ENCODE data around the gene ICE1.
"Not testable (repeated sequence)": the region's sequence is repeated elsewhere in the genome, so short reads cannot be mapped to it uniquely, and the experiment has no call there.

Gene ICE1

DNA sequence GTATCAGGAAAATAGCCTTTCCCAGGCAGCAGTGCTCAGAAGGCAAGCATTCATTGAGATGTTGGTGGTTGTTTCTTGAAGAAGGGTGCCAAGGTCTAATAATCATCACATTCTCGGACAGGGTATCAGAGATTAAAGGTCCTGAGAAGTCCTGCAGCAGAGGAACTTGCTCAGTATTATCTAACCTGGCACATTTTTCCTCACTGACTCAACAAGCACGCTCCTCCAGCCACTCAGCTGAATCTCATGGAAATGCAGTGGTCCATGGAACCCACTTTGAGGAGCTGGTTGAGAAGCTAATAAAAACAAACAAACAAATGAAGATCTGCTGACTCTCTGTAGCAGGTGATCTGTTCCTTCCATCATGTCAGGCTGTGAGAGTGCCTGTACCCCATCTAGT lies 35.3 kb upstream of the ICE1 start:
- Histone ChIP-seq H2AFZ (ENCODE audit: low read depth, low read length) (no peak overlapping the region), H3K27me3 (ENCODE audit: insufficient read depth, low read length) (no peaks in the 10 kb centered on the region), H3K36me3 (ENCODE audit: insufficient read depth, low read length) (no peaks in the 10 kb centered on the region), H3K4me3 (ENCODE audit: low read length) (no peak overlapping the region), H3K4me1 (ENCODE audit: insufficient read depth, low read length) (no peaks in the 10 kb centered on the region), H3K9me3 (ENCODE audit: low read length) (no peaks in the 10 kb centered on the region)

DNA sequence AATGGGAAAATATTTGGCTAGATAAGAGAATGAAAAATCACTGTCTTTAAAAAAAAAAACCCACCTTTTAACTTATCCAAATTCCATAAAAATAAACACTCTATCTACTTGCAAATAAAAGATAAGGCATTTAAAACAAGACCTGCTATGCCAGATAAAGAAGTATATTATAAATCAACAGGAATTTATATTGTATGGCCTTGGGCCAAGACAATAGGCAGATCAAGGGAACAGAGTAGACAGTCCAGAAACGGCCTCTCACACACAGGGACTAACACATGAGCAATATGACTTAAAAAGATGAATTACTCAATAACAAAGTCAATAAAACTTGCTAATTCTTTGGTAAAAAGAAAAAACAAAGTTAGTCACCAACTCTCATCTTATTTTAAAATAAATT lies 34.7 kb upstream of the ICE1 start:
- Histone ChIP-seq H3K4me1 (ENCODE audit: insufficient read depth, low read length) (no peaks in the 10 kb centered on the region), H2AFZ (ENCODE audit: low read depth, low read length) (no peak overlapping the region), H3K36me3 (ENCODE audit: insufficient read depth, low read length) (no peaks in the 10 kb centered on the region), H3K4me3 (ENCODE audit: low read length) (no peak overlapping the region), H3K27me3 (ENCODE audit: insufficient read depth, low read length) (no peaks in the 10 kb centered on the region), H3K9me3 (ENCODE audit: low read length) (no peaks in the 10 kb centered on the region)

DNA sequence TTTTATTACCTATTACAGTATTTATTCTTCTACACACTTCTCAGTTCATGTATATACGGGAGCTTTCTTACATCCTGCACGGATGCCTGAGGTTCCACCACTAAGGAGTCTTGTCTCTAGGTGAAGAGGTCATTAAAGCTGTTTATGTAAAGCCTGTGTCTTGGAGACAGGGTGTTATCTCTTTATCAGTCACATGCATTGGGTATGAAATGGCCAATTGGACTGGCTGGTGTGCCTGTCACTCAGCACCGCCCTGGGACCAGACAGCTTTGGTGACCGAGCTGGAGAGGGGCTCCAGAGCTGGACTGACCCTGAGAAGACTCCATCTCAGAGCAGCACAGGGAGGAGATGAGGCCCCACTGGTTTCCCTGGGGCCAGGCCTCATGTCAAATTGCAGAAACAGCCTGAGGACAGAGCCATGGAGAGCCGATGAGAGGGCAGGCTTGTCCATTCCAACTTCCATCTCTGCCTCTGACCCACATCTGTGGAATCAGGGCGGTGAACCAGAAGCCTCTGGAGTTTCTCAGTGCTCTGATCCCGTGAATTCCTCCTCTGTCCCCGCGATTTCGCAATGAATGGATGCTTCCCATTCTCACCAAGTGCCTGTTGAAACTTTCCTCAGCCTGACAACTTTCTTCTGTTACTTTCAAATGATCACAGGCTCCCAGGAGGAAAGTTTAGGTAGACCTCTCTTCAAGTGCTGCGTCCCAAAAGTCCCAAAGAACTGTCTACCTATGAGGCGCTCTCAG lies 32.2 kb upstream of the ICE1 start:
- not testable (repeated sequence) for H2AFZ ChIP-seq (ENCODE audit: low read depth, low read length); H3K27me3 ChIP-seq (ENCODE audit: insufficient read depth, low read length); H3K36me3 ChIP-seq (ENCODE audit: insufficient read depth, low read length); H3K4me1 ChIP-seq (ENCODE audit: insufficient read depth, low read length); H3K4me3 ChIP-seq (ENCODE audit: low read length); H3K9me3 ChIP-seq (ENCODE audit: low read length)

DNA sequence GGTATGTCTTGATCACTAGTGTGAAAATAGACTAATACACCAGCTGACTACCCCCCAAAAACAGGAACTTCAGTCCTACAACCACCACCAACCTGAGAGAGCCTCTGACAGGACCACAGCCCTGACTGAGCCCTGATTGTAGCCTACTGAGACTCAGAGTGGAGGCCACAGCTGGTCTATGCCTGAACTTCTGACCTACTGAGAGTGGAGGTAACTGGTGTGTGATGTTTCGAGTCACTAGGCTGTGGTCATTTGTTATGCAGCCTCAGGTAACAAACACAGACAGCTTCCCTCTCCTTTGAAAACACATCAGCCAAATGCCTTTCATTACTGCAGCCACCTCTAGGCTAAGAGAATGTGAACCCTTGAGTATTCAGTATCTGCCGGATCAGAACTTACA lies 30.0 kb upstream of the ICE1 start:
- H3K4me3 ChIP-seq (ENCODE audit: low read length); H2AFZ ChIP-seq (ENCODE audit: low read depth, low read length); H3K27me3 ChIP-seq (ENCODE audit: insufficient read depth, low read length); H3K9me3 ChIP-seq (ENCODE audit: low read length); H3K36me3 ChIP-seq (ENCODE audit: insufficient read depth, low read length); H3K4me1 ChIP-seq (ENCODE audit: insufficient read depth, low read length): not testable (repeated sequence)

DNA sequence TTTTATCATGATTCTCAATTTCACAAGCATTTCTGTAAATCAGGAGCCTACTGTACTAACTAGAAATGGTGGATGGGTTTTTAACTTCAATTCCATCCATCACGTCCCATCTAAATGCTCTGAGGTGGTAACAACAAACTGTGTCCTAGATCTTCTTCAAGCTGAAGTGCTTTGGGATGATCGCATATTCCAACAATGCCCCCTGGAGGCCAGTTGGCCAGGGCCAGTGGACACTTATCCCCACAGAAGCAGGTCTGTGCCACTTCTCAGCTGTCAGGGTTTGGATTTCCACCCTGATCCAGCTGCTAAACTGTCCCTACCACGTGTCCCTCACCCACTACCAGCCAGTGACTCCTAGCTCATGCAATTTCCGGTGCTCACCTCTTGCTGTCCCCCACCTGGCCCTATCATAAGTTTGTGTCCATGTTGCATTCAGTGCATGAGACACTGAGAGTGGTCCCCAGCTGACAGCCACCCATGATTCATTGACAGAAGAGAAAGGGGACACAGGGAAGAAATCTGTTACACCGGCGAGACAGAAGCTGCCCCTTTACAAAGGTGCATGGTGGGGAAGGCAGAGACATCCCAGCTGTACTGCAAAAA lies 28.0 kb upstream of the ICE1 start:
- H3K36me3 ChIP-seq (ENCODE audit: insufficient read depth, low read length); H3K4me1 ChIP-seq (ENCODE audit: insufficient read depth, low read length); H2AFZ ChIP-seq (ENCODE audit: low read depth, low read length); H3K27me3 ChIP-seq (ENCODE audit: insufficient read depth, low read length); H3K4me3 ChIP-seq (ENCODE audit: low read length); H3K9me3 ChIP-seq (ENCODE audit: low read length): not testable (repeated sequence)

DNA sequence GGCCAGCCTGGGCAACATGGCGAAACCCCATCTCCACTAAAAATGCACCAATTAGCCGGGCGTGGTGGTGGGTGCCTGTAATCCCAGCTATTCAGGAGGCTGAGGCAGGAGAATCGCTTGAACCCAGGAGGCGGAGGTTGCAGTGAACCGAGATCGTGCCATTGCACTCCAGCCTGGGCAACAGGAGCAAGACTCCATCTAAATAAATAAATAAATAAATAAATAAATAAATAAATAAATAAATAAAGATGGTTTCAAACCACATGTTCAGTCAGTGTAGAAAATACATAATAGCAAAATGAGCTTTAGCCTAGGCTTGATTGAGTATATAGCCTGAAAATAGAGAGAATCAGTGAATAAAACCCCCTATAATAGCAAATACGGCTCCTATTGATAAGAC lies 27.4 kb upstream of the ICE1 start:
- H3K36me3 ChIP-seq (ENCODE audit: insufficient read depth, low read length); H3K4me3 ChIP-seq (ENCODE audit: low read length); H3K4me1 ChIP-seq (ENCODE audit: insufficient read depth, low read length); H3K9me3 ChIP-seq (ENCODE audit: low read length); H2AFZ ChIP-seq (ENCODE audit: low read depth, low read length); H3K27me3 ChIP-seq (ENCODE audit: insufficient read depth, low read length): not testable (repeated sequence)

DNA sequence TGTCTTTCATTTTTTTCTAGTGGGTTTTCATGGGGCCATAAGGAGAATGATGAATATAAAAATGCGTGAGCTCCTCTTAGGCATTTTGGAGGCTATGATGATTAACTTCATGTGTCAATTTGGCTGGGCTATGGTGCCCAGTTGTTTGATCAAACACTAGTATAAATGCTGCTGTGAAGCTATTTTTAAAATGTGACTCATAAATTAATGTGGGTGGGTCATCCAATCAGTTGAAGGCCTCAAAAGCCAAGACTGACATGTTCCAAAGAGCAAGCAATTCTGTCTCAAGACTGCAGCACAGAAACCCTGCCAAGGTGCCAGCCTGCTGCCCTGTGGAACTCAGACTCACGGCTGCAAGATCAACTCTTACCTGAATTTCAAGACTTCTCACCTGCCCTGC lies 24.4 kb upstream of the ICE1 start:
- no peaks in the 10 kb centered on the region for H3K36me3 ChIP-seq (ENCODE audit: insufficient read depth, low read length)
- no peaks in the 10 kb centered on the region for H3K9me3 ChIP-seq (ENCODE audit: low read length)

DNA sequence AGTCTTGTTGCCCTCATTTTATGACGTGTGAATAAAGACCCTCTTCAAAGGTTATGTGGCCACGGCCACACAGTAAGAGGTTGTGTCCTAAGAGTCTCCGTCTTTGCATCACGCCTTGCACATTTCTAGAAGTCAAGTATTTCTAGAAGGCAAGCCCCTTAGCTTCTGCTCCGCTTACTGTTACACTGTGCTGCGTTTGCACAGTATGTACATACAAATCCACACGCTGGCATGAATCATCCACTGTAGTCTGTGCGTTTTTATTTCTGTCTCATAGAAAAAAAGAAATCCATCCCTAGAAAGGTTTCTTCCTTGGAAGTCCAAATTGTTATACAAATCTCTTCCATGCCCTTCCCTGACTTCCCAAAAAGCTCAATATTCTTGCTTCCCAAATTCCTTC lies 21.4 kb upstream of the ICE1 start:
- Histone ChIP-seq H3K4me1 (ENCODE audit: insufficient read depth, low read length) (no peaks in the 10 kb centered on the region), H3K4me3 (ENCODE audit: low read length) (no peak overlapping the region), H3K9me3 (ENCODE audit: low read length) (no peaks in the 10 kb centered on the region), H2AFZ (ENCODE audit: low read depth, low read length) (no peak overlapping the region), H3K36me3 (ENCODE audit: insufficient read depth, low read length) (no peaks in the 10 kb centered on the region), H3K27me3 (ENCODE audit: insufficient read depth, low read length) (no peaks in the 10 kb centered on the region)

More for the DNA sequence above, 24.4 kb upstream of the ICE1 start:
- no peak overlapping the region for H3K4me3 ChIP-seq (ENCODE audit: low read length)
- no peak overlapping the region for H2AFZ ChIP-seq (ENCODE audit: low read depth, low read length)
- H3K27me3 ChIP-seq (ENCODE audit: insufficient read depth, low read length): no peaks in the 10 kb centered on the region
- H3K4me1 ChIP-seq (ENCODE audit: insufficient read depth, low read length): no peaks in the 10 kb centered on the region

DNA sequence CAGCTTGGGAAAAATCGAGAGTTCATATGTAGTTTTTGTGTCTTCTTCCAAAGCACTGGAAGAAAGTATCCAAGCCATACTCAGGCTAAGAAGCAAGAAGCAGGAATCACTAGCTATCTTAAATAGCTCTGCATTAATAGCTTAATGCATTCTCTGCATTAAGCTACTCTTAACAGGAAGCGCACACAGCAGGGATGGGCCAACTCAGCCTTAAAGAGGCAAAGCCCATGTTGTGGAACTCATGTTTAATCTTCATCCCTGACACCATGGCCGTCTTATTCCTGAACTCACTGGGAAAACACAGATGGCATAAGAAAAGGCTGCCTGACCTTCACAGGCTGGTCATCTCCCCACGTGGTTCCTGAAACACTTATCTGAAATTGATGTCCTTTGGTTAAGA lies 18.7 kb upstream of the ICE1 start:
- H3K36me3 ChIP-seq (ENCODE audit: insufficient read depth, low read length): no peaks in the 10 kb centered on the region
- peaks cover 4% of the 10 kb centered on the region for H3K9me3 ChIP-seq (ENCODE audit: low read length)
- no peaks in the 10 kb centered on the region for H3K27me3 ChIP-seq (ENCODE audit: insufficient read depth, low read length)
- no peak overlapping the region for H3K4me3 ChIP-seq (ENCODE audit: low read length)
- no peak overlapping the region for H2AFZ ChIP-seq (ENCODE audit: low read depth, low read length)
- no peaks in the 10 kb centered on the region for H3K4me1 ChIP-seq (ENCODE audit: insufficient read depth, low read length)

DNA sequence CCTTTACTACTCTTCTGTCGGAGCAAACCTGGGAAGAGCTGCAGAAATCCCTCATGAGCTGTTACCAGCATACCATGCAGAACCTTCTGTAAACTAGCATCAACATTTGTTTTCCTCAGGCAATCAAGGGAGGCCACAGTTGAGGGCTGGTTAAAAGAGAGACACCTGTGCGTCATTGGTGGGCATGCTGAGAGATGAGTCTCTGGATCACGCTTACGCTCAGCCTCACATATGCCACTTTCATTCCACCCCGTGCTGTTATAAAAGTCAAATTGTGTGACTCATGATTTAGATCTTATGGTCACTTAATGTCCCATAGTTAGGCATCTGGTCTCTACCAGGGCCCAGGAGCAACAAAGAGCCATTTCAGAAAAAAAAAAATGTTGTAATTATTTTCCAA lies 18.1 kb upstream of the ICE1 start:
- Histone ChIP-seq H3K27me3 (ENCODE audit: insufficient read depth, low read length) (no peaks in the 10 kb centered on the region), H3K36me3 (ENCODE audit: insufficient read depth, low read length) (no peaks in the 10 kb centered on the region), H2AFZ (ENCODE audit: low read depth, low read length) (no peak overlapping the region), H3K9me3 (ENCODE audit: low read length) (peaks cover 4% of the 10 kb centered on the region), H3K4me1 (ENCODE audit: insufficient read depth, low read length) (no peaks in the 10 kb centered on the region), H3K4me3 (ENCODE audit: low read length) (no peak overlapping the region)

DNA sequence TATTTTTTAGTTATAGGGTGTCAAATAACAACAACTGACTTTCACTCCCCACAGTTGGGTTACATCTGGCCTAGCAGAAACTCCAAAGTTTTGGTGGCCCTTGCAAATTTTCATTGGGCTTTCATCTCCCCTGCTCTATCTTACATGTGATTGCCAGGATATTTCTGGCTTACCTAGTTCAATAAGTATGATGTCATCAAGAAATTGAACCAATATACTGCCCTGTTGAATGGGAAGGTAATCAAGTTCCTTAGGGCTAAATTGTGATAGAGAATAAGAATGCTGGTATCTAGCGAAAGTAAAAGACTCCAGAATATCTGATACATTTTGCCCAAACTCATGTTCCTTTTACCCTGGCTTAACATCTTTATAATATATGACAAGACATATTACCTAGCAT lies 17.0 kb upstream of the ICE1 start:
- Histone ChIP-seq H3K4me3 (ENCODE audit: low read length) (no peak overlapping the region), H3K9me3 (ENCODE audit: low read length) (peaks cover 5% of the 10 kb centered on the region), H3K27me3 (ENCODE audit: insufficient read depth, low read length) (no peaks in the 10 kb centered on the region), H3K4me1 (ENCODE audit: insufficient read depth, low read length) (no peaks in the 10 kb centered on the region), H2AFZ (ENCODE audit: low read depth, low read length) (no peak overlapping the region), H3K36me3 (ENCODE audit: insufficient read depth, low read length) (no peaks in the 10 kb centered on the region)

DNA sequence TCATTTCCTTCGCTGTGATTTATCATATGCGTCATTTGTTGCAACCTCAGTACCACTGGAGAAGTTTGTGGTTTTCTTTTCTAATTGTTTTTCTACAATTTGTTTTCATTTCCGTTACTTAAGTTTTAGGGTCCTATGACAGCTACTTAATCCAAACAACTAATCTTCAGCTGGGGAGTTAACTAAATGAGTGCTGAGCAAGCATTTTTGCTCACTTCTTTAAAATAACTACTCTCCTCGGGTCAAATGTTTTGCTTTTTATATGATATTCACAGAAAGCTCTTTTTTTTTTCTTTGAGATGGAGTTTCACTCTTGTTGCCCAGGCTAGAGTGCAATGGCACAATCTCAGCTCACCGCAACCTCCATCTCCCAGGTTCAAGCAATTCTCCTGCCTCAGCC lies 14.6 kb upstream of the ICE1 start:
- H3K9me3 ChIP-seq (ENCODE audit: low read length): peaks cover 5% of the 10 kb centered on the region

DNA sequence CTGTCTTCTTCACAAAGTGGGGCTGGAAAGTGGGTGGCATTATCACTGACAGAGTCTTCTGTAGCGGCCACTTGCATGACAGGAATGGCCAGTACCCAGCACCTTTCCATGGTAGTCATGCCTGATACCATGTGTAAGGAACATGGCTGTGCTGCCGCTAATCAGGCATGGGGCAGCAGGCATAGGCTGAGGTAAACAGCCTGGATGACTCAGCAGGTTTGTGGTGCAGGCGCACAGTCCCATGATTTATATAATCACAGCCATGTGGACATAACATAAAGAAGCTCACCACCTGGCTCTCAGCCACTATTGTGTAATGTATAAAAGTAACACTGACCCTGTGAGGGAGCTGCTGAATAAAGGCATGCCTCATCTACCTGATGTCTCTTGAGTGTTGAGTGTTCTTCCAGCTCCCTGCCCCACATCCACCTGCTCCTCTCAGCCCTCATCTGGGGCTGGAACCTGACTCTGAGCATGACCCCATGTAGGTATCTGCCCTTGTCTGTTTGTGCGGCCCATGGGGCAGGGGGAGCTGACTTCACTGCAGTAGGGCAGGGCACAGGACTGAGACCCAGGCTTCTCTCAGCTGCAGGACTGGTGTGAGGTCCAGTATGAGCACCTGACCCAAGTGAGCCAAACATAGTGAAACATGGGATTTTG lies 13.2 kb upstream of the ICE1 start:
- Histone ChIP-seq H3K4me3 (ENCODE audit: low read length) (no peak overlapping the region), H3K4me1 (ENCODE audit: insufficient read depth, low read length) (no peaks in the 10 kb centered on the region), H3K27me3 (ENCODE audit: insufficient read depth, low read length) (no peaks in the 10 kb centered on the region), H3K9me3 (ENCODE audit: low read length) (peaks cover 5% of the 10 kb centered on the region), H3K36me3 (ENCODE audit: insufficient read depth, low read length) (no peaks in the 10 kb centered on the region), H2AFZ (ENCODE audit: low read depth, low read length) (no peak overlapping the region)

More for the DNA sequence above, 14.6 kb upstream of the ICE1 start:
- Histone ChIP-seq H3K36me3 (ENCODE audit: insufficient read depth, low read length) (no peaks in the 10 kb centered on the region), H3K4me3 (ENCODE audit: low read length) (no peak overlapping the region), H3K27me3 (ENCODE audit: insufficient read depth, low read length) (no peaks in the 10 kb centered on the region), H2AFZ (ENCODE audit: low read depth, low read length) (no peak overlapping the region), H3K4me1 (ENCODE audit: insufficient read depth, low read length) (no peaks in the 10 kb centered on the region)

Data from neuron (in vitro differentiated cells).